K562 (cell line): ENCODE results near the gene NACC1. TPM values are rescaled to one million over a fixed set of nuclear protein-coding genes. Genes with fewer than 3 reads are reported as not detected.

Experiments
- ARID4B ChIP-seq: sonication (generic); formaldehyde crosslinking; IDR thresholded peaks from 2 replicates; pipeline ENCODE4 v1.8.0; 2022; ENCODE audit warnings: mild to moderate bottlenecking, missing genetic modification reagents
- CREB1 ChIP-seq, 2 experiments: sonication (generic) in 1 of 2; formaldehyde crosslinking in 1 of 2; IDR thresholded peaks; 2 replicates each; pipeline versions ENCODE4 v1.6.1 to v1.8.0; 2012 to 2022; ENCODE audit warnings: inconsistent platforms in 1 of 2, mild to moderate bottlenecking in 1 of 2, missing genetic modification reagents in 1 of 2, moderate library complexity in 1 of 2
- CREBBP ChIP-seq: IDR thresholded peaks from one replicate; pipeline ENCODE4 v1.6.1; 2012; ENCODE audit warnings: low read depth, mild to moderate bottlenecking, control low read depth, inconsistent platforms, low read length
- CTBP1 ChIP-seq: fragments of 450-650 bp; IDR thresholded peaks from 2 replicates; pipeline ENCODE4 v1.6.1; 2016; ENCODE audit warnings: borderline replicate concordance
- MED1 ChIP-seq: sonication (generic); formaldehyde crosslinking; IDR thresholded peaks from 2 replicates; pipeline ENCODE4 v1.8.1; 2023; ENCODE audit warnings: missing genetic modification reagents, borderline replicate concordance
- NFIC ChIP-seq: fragments of 450-650 bp; IDR thresholded peaks from 2 replicates; pipeline ENCODE4 v1.6.1; 2017; ENCODE audit warnings: mild to moderate bottlenecking, inconsistent platforms
- NFYB ChIP-seq: IDR thresholded peaks from 2 replicates; pipeline ENCODE4 v1.6.1; 2011; ENCODE audit warnings: mild to moderate bottlenecking, moderate library complexity; ENCODE audit not compliant: insufficient read length; ENCODE audit errors: extremely low read depth
- PTTG1 ChIP-seq: fragments of 450-650 bp; IDR thresholded peaks from 2 replicates; pipeline ENCODE4 v1.6.1; 2016; ENCODE audit warnings: low read depth, mild to moderate bottlenecking, missing genetic modification characterization, missing compliant biosample characterization
- RBM14 ChIP-seq: fragments of 200-400 bp; formaldehyde crosslinking; IDR thresholded peaks from 2 replicates; pipeline ENCODE4 v1.6.1; 2018; ENCODE audit warnings: low read depth, mild to moderate bottlenecking, low read length, moderate library complexity, borderline replicate concordance; ENCODE audit not compliant: insufficient read depth
- SNRNP70 ChIP-seq: fragments of 200-400 bp; formaldehyde crosslinking; optimal IDR thresholded peaks from 2 replicates; pipeline ENCODE3; 2017; ENCODE audit warnings: low read depth, low read length
- STAT5A ChIP-seq: IDR thresholded peaks from 2 replicates; pipeline ENCODE4 v1.6.1; 2012; ENCODE audit warnings: low read length, inconsistent platforms, borderline replicate concordance
- ZC3H11A ChIP-seq: IDR thresholded peaks from 2 replicates; pipeline ENCODE4 v1.6.1; 2012; ENCODE audit warnings: low read depth, low read length, improper control_type of control experiment
- ZNF124 ChIP-seq: sonication (generic); formaldehyde crosslinking; IDR thresholded peaks from 2 replicates; pipeline ENCODE4 v1.8.1; 2022; ENCODE audit warnings: missing genetic modification reagents
- ZNF253 ChIP-seq: fragments of 250-450 bp; sonication (Bioruptor Pico); conservative IDR thresholded peaks from 2 replicates; pipeline ENCODE4 v1.6.1; 2021; ENCODE audit warnings: mild to moderate bottlenecking
- ZNF639 ChIP-seq, 2 experiments: fragments of 200-800 bp in 1 of 2; sonication (Bioruptor generic) in 1 of 2; sonication (generic) in 1 of 2; formaldehyde crosslinking in 1 of 2; IDR thresholded peaks in 1 of 2; conservative IDR thresholded peaks in 1 of 2; 2 replicates each; pipeline versions ENCODE4 v1.5.0 to v1.6.1; 2016 to 2020; ENCODE audit warnings: missing compliant biosample characterization in 1 of 2, missing genetic modification characterization in 1 of 2, missing genetic modification reagents in 1 of 2
- ZNF778 ChIP-seq: fragments of 450-650 bp; formaldehyde crosslinking; IDR thresholded peaks from 2 replicates; pipeline ENCODE4 v1.4.0; 2020; ENCODE audit warnings: mild to moderate bottlenecking, moderate library complexity
- polyA plus RNA-seq, 8 experiments: library from polyadenylated mRNA; depleted of rRNA in 4 of 8; stranded (reverse) in 5 of 8; unstranded in 3 of 8; fragments of >200 nt; fragmentation: Nextera tagmentation in 2 of 8; fragmentation: Illumina TruSeq in 1 of 8; extraction: Ambion mirVana in 2 of 8; extraction: Trizol in 1 of 8; gene quantifications; 2 replicates each; pipeline versions ENCODE4 v1.2.1 to v1.2.3, GENCODE V29; 2011 to 2014; ENCODE audit warnings: inconsistent platforms in 1 of 8, missing spikeins in 1 of 8
- total RNA-seq, 7 experiments: library from RNA; depleted of rRNA in 6 of 7; stranded (reverse); fragments of >200 nt in 6 of 7; fragmentation: Illumina TruSeq in 2 of 7; extraction: Trizol in 2 of 7; gene quantifications; 2 replicates each; pipeline versions ENCODE4 v1.2.1 to v1.2.3, GENCODE V29; 2011 to 2021; ENCODE audit warnings: low replicate concordance in 1 of 7
- TF ChIP-seq, protein P1 (sequence below): fragments of 450-650 bp; IDR thresholded peaks from 2 replicates; pipeline ENCODE4 v1.6.1; 2017; ENCODE audit warnings: antibody characterized with exemption, mild to moderate bottlenecking

NACC1 gene
- total and polyA plus RNA-seq, 9 of the 15 experiments (the other 6 are each of a cell fraction or from before 2014, with no cell fraction given), result 0.04 to 96.6 (median 25.8) TPM

- TF ChIP-seq STAT5A (no peak), CREB1 (IDR thresholded peaks at IDR 0.05) (peak; percentile 79; the same call in 1 of the 2 replicates), CREB1 (CRISPR knock-in tag; IDR thresholded peaks at IDR 0.05) (peak; percentile 76), MED1 (CRISPR knock-in tag) (no peak; the same call in 1 of the 2 replicates), NFIC (peak; percentile 17; the same call in 1 of the 2 replicates), RBM14 (no peak), ZNF253 (CRISPR knock-in tag) (no peak), ZNF778 (CRISPR knock-in tag) (no peak), ZNF124 (CRISPR knock-in tag) (no peak), NFYB (no peak), ARID4B (CRISPR knock-in tag) (no peak), PTTG1 (tag) (no peak), SNRNP70 (no peak), ZNF639 (CRISPR knock-in tag; conservative IDR thresholded peaks at IDR 0.05 in 1 of 2, IDR thresholded peaks at IDR 0.05 in 1 of 2) (no peak), CTBP1 (peak; percentile 18; the same call in 1 of the 2 replicates), ZC3H11A (no peak), CREBBP (no peak)
- TF ChIP-seq, protein P1, sequence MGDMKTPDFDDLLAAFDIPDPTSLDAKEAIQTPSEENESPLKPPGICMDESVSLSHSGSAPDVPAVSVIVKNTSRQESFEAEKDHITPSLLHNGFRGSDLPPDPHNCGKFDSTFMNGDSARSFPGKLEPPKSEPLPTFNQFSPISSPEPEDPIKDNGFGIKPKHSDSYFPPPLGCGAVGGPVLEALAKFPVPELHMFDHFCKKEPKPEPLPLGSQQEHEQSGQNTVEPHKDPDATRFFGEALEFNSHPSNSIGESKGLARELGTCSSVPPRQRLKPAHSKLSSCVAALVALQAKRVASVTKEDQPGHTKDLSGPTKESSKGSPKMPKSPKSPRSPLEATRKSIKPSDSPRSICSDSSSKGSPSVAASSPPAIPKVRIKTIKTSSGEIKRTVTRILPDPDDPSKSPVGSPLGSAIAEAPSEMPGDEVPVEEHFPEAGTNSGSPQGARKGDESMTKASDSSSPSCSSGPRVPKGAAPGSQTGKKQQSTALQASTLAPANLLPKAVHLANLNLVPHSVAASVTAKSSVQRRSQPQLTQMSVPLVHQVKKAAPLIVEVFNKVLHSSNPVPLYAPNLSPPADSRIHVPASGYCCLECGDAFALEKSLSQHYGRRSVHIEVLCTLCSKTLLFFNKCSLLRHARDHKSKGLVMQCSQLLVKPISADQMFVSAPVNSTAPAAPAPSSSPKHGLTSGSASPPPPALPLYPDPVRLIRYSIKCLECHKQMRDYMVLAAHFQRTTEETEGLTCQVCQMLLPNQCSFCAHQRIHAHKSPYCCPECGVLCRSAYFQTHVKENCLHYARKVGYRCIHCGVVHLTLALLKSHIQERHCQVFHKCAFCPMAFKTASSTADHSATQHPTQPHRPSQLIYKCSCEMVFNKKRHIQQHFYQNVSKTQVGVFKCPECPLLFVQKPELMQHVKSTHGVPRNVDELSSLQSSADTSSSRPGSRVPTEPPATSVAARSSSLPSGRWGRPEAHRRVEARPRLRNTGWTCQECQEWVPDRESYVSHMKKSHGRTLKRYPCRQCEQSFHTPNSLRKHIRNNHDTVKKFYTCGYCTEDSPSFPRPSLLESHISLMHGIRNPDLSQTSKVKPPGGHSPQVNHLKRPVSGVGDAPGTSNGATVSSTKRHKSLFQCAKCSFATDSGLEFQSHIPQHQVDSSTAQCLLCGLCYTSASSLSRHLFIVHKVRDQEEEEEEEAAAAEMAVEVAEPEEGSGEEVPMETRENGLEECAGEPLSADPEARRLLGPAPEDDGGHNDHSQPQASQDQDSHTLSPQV, result no peak
Measured at GRCh38 chr19:13154241-13154778, 36.2 kb downstream of the NACC1 start (continued).
